SK-N-SH treated with all-trans-retinoic acid at 6 μM for 48 hours (cell line): ENCODE measurements around the gene TCF3.

Experiments
- ATAC-seq: fragments of 200-7000 bp; cut with Tn5 transposase; 3 replicates; pipeline ENCODE4 v1.9.1; 2020; ENCODE audit warnings: mild to moderate bottlenecking, moderate library complexity
- ARNTL ChIP-seq: fragments of 450-650 bp; formaldehyde crosslinking; IDR thresholded peaks from 2 replicates; pipeline ENCODE4 v1.5.0; 2020; ENCODE audit warnings: low read depth, mild to moderate bottlenecking, moderate library complexity, borderline replicate concordance
- BACH2 ChIP-seq: fragments of 250-450 bp; sonication (Bioruptor Pico); IDR thresholded peaks from 2 replicates; pipeline ENCODE4 v1.9.0; 2021; ENCODE audit warnings: mild to moderate bottlenecking, borderline replicate concordance
- ESRRG ChIP-seq: fragments of 250-450 bp; sonication (Bioruptor Pico); IDR thresholded peaks from 2 replicates; pipeline ENCODE4 v1.6.1; 2021; ENCODE audit warnings: mild to moderate bottlenecking
- GLIS3 ChIP-seq: fragments of 250-450 bp; sonication (Bioruptor Pico); IDR thresholded peaks from 2 replicates; pipeline ENCODE4 v1.5.0; 2020; ENCODE audit warnings: mild to moderate bottlenecking, moderate library complexity
- ISL1 ChIP-seq: fragments of 250-450 bp; sonication (Bioruptor Pico); IDR thresholded peaks from 2 replicates; pipeline ENCODE4 v2.1.2; 2022; ENCODE audit warnings: mild to moderate bottlenecking, moderate library complexity
- PPARA ChIP-seq: fragments of 250-450 bp; sonication (Bioruptor Pico); IDR thresholded peaks from 2 replicates; pipeline ENCODE4 v1.5.0; 2020; ENCODE audit warnings: mild to moderate bottlenecking, borderline replicate concordance
- RARB ChIP-seq: fragments of 250-450 bp; sonication (Bioruptor Pico); IDR thresholded peaks from 2 replicates; pipeline ENCODE4 v1.8.0; 2021; ENCODE audit warnings: mild to moderate bottlenecking, moderate library complexity
- SNAI2 ChIP-seq: fragments of 250-450 bp; sonication (Bioruptor Pico); IDR thresholded peaks from 2 replicates; pipeline ENCODE4 v1.5.0; 2020; ENCODE audit warnings: mild to moderate bottlenecking, moderate library complexity
- TCF4 ChIP-seq: fragments of 250-450 bp; sonication (Bioruptor Pico); IDR thresholded peaks from 2 replicates; pipeline ENCODE4 v1.8.0; 2021; ENCODE audit warnings: mild to moderate bottlenecking, moderate library complexity, borderline replicate concordance
- TOX ChIP-seq: fragments of 250-450 bp; sonication (Bioruptor Pico); IDR thresholded peaks from 2 replicates; pipeline ENCODE4 v1.8.0; 2021; ENCODE audit warnings: mild to moderate bottlenecking, moderate library complexity, borderline replicate concordance
- ZC3H10 ChIP-seq: fragments of 250-450 bp; sonication (Bioruptor Pico); IDR thresholded peaks from 2 replicates; pipeline ENCODE4 v1.5.1; 2021; ENCODE audit warnings: mild to moderate bottlenecking, moderate library complexity
- ZFP3 ChIP-seq: fragments of 250-450 bp; sonication (Bioruptor Pico); IDR thresholded peaks from 2 replicates; pipeline ENCODE4 v1.5.0; 2020; ENCODE audit warnings: mild to moderate bottlenecking, moderate library complexity
- ZFP30 ChIP-seq: fragments of 450-650 bp; formaldehyde crosslinking; IDR thresholded peaks from 2 replicates; pipeline ENCODE4 v1.5.0; 2022; ENCODE audit warnings: mild to moderate bottlenecking, moderate library complexity
- ZNF565 ChIP-seq: fragments of 450-650 bp; formaldehyde crosslinking; conservative IDR thresholded peaks from 2 replicates; pipeline ENCODE4 v1.5.0; 2020; ENCODE audit warnings: low read depth, mild to moderate bottlenecking, moderate library complexity
- ZNF70 ChIP-seq: fragments of 450-650 bp; formaldehyde crosslinking; IDR thresholded peaks from 2 replicates; pipeline ENCODE4 v1.5.0; 2020; ENCODE audit warnings: mild to moderate bottlenecking, moderate library complexity
- ZNF8 ChIP-seq: fragments of 450-650 bp; formaldehyde crosslinking; IDR thresholded peaks from 2 replicates; pipeline ENCODE4 v1.5.0; 2020; ENCODE audit warnings: mild to moderate bottlenecking, moderate library complexity
- TF ChIP-seq, protein P1 (sequence below): fragments of 250-450 bp; sonication (Bioruptor Pico); IDR thresholded peaks from 2 replicates; pipeline ENCODE4 v1.8.0; 2020; ENCODE audit warnings: mild to moderate bottlenecking, moderate library complexity, borderline replicate concordance
- TF ChIP-seq, protein P2 (sequence below): fragments of 250-450 bp; sonication (Bioruptor Pico); IDR thresholded peaks from 2 replicates; pipeline ENCODE4 v1.5.1; 2020; ENCODE audit warnings: low read depth, mild to moderate bottlenecking, moderate library complexity
- TF ChIP-seq, protein P3 (sequence below): fragments of 250-450 bp; sonication (Bioruptor Pico); IDR thresholded peaks from 2 replicates; pipeline ENCODE4 v1.5.1; 2021; ENCODE audit warnings: mild to moderate bottlenecking, moderate library complexity
- TF ChIP-seq, protein P4 (sequence below): fragments of 250-450 bp; sonication (Bioruptor Pico); IDR thresholded peaks from 2 replicates; pipeline ENCODE4 v1.5.0; 2020; ENCODE audit warnings: mild to moderate bottlenecking, moderate library complexity

The TCF3 gene

DNA sequence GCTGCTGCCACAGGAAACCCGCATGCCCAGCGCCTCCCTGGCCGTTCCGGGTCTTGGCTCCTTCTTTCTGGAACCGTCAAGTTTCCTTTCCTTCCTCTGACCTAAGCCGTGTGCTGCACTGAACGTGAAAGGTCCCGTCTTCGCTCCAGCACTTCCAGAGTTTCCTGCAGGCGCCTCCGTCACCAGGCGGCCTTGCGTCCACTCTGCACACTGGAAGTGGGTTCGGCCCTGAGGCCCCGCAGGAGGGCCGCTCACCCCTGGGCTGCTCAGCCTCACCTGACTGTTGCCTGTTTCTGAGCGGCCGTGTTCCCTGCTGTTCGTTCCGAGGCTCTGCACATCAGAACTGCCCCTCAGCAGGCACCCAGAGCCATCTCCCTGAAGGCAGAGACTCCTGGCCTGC lies 72.0 kb downstream of the TCF3 start:
- no peak for TF ChIP-seq TCF4 (CRISPR knock-in tag)
- TF ChIP-seq ZFP3 (CRISPR knock-in tag): no peak
- TF ChIP-seq, protein P1, sequence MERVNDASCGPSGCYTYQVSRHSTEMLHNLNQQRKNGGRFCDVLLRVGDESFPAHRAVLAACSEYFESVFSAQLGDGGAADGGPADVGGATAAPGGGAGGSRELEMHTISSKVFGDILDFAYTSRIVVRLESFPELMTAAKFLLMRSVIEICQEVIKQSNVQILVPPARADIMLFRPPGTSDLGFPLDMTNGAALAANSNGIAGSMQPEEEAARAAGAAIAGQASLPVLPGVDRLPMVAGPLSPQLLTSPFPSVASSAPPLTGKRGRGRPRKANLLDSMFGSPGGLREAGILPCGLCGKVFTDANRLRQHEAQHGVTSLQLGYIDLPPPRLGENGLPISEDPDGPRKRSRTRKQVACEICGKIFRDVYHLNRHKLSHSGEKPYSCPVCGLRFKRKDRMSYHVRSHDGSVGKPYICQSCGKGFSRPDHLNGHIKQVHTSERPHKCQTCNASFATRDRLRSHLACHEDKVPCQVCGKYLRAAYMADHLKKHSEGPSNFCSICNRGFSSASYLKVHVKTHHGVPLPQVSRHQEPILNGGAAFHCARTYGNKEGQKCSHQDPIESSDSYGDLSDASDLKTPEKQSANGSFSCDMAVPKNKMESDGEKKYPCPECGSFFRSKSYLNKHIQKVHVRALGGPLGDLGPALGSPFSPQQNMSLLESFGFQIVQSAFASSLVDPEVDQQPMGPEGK (CRISPR knock-in tag): no peak
- TF ChIP-seq, protein P2, sequence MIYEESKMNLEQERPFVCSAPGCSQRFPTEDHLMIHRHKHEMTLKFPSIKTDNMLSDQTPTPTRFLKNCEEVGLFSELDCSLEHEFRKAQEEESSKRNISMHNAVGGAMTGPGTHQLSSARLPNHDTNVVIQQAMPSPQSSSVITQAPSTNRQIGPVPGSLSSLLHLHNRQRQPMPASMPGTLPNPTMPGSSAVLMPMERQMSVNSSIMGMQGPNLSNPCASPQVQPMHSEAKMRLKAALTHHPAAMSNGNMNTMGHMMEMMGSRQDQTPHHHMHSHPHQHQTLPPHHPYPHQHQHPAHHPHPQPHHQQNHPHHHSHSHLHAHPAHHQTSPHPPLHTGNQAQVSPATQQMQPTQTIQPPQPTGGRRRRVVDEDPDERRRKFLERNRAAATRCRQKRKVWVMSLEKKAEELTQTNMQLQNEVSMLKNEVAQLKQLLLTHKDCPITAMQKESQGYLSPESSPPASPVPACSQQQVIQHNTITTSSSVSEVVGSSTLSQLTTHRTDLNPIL (CRISPR knock-in tag): no peak
- no peak for TF ChIP-seq TOX
- no peak for TF ChIP-seq RARB
- TF ChIP-seq SNAI2 (CRISPR knock-in tag): no peak
- ATAC-seq: no peak

DNA sequence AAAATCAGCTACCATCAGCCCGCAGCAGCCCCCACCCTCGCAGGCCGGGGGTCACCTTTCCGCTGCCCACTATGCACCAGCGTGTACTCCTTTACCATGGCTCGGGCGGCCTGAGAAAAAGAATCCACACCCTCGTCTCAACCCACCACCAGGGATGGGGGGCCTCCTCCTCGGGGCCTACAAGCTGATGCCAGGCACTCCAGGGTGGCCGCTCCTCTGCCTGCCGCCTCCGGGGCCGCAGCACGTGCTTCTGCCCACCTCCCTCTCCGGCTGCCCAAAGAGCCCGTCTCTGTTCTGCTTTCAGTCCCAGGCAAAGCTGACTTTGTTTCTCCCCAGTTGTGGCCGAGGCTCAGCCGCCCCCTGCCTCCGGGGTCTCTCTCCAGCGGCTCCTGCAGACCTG lies 73.2 kb downstream of the TCF3 start:
- no peak for ATAC-seq
- TF ChIP-seq TOX: no peak
- TF ChIP-seq PPARA: no peak
- no peak for TF ChIP-seq ZNF70 (CRISPR knock-in tag)
- no peak for TF ChIP-seq ARNTL (CRISPR knock-in tag)
- TF ChIP-seq ZNF8 (CRISPR knock-in tag): no peak
- TF ChIP-seq ZC3H10 (CRISPR knock-in tag): no peak
- TF ChIP-seq ZFP30 (CRISPR knock-in tag): no peak
- TF ChIP-seq ISL1 (CRISPR knock-in tag): no peak
- TF ChIP-seq RARB: no peak
- no peak for TF ChIP-seq GLIS3 (CRISPR knock-in tag)
- no peak for TF ChIP-seq BACH2 (CRISPR knock-in tag)
- TF ChIP-seq TCF4 (CRISPR knock-in tag): no peak
- TF ChIP-seq, protein P3, sequence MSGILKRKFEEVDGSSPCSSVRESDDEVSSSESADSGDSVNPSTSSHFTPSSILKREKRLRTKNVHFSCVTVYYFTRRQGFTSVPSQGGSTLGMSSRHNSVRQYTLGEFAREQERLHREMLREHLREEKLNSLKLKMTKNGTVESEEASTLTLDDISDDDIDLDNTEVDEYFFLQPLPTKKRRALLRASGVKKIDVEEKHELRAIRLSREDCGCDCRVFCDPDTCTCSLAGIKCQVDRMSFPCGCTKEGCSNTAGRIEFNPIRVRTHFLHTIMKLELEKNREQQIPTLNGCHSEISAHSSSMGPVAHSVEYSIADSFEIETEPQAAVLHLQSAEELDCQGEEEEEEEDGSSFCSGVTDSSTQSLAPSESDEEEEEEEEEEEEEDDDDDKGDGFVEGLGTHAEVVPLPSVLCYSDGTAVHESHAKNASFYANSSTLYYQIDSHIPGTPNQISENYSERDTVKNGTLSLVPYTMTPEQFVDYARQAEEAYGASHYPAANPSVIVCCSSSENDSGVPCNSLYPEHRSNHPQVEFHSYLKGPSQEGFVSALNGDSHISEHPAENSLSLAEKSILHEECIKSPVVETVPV: no peak
- TF ChIP-seq, protein P2 (CRISPR knock-in tag): no peak
- TF ChIP-seq SNAI2 (CRISPR knock-in tag): no peak
- TF ChIP-seq ZNF565 (CRISPR knock-in tag): no peak

DNA sequence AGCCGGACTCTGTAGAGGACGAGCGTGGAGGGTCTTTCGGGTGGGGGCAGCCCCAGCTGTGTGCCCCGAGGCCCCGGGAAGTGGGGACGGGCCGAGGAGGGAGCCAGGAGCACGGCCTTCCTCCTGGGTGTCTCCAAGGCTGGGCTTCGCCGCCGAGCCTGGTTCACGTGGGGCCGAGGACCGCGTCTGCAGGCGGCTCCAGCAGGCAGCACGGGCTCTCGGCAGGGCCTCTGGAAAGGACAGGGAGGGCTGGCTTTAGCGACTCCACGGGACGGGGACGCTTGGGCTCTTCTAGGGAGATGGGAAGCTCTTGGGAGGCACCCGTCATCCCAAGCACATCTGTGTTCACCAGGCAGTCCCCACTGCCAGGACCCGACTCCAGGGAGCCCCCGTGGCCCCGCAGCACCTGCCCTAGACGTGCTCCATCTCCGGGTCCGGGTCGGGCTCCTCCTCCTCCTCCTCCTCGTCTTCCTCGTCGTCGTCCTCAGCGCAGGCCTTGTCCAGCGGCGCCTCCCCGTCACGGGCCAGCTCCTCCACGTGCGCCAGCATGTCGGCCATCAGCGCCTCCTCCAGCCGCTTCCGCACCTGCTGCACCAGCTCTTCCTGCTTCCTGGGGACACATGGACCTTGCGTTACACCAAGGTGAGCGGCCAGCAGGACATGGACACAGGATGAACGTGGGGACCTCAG lies 74.3 kb downstream of the TCF3 start:
- no peak for ATAC-seq
- TF ChIP-seq ISL1 (CRISPR knock-in tag): no peak
- no peak for TF ChIP-seq GLIS3 (CRISPR knock-in tag)
- TF ChIP-seq, protein P4, sequence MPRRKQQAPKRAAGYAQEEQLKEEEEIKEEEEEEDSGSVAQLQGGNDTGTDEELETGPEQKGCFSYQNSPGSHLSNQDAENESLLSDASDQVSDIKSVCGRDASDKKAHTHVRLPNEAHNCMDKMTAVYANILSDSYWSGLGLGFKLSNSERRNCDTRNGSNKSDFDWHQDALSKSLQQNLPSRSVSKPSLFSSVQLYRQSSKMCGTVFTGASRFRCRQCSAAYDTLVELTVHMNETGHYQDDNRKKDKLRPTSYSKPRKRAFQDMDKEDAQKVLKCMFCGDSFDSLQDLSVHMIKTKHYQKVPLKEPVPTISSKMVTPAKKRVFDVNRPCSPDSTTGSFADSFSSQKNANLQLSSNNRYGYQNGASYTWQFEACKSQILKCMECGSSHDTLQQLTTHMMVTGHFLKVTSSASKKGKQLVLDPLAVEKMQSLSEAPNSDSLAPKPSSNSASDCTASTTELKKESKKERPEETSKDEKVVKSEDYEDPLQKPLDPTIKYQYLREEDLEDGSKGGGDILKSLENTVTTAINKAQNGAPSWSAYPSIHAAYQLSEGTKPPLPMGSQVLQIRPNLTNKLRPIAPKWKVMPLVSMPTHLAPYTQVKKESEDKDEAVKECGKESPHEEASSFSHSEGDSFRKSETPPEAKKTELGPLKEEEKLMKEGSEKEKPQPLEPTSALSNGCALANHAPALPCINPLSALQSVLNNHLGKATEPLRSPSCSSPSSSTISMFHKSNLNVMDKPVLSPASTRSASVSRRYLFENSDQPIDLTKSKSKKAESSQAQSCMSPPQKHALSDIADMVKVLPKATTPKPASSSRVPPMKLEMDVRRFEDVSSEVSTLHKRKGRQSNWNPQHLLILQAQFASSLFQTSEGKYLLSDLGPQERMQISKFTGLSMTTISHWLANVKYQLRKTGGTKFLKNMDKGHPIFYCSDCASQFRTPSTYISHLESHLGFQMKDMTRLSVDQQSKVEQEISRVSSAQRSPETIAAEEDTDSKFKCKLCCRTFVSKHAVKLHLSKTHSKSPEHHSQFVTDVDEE (CRISPR knock-in tag): no peak
- no peak for TF ChIP-seq ZNF565 (CRISPR knock-in tag)
- TF ChIP-seq ZNF70 (CRISPR knock-in tag): no peak
- no peak for TF ChIP-seq ARNTL (CRISPR knock-in tag)
- TF ChIP-seq ESRRG (CRISPR knock-in tag): no peak
- no peak for TF ChIP-seq ZNF8 (CRISPR knock-in tag)
- TF ChIP-seq, protein P1 (CRISPR knock-in tag): no peak
- no peak for TF ChIP-seq TOX
- TF ChIP-seq, protein P2 (CRISPR knock-in tag): no peak
- TF ChIP-seq SNAI2 (CRISPR knock-in tag): no peak
- TF ChIP-seq TCF4 (CRISPR knock-in tag): no peak
